Spleen (tissue), 11 donors: ENCODE results near the gene ZNF470. TPM values are rescaled to one million over a fixed set of nuclear protein-coding genes. Genes with fewer than 3 reads are reported as not detected.

Experiments
- DNase-seq: peaks from one replicate; pipeline ENCODE4 v3.0.0-alpha.2; 2020
- H3K27ac ChIP-seq, 8 donors: fragments of 200-600 bp; sonication (generic) in 7 of 8; 1 replicate in 4 of 8; 2 replicates in 4 of 8; pipeline versions ENCODE4 v1.5.0 to v1.8.0; 2016 to 2021; ENCODE audit warnings: inconsistent platforms in 4 of 8, mild to moderate bottlenecking in 4 of 8, moderate library complexity in 1 of 8
- H3K27me3 ChIP-seq, 7 donors: fragments of 200-600 bp; sonication (generic) in 6 of 7; replicated peaks in 1 of 7; 1 replicate in 4 of 7; 2 replicates in 3 of 7; pipeline versions ENCODE4 v1.5.0 to v1.8.0; 2016 to 2021; ENCODE audit warnings: inconsistent platforms in 3 of 7, mild to moderate bottlenecking in 1 of 7
- H3K36me3 ChIP-seq, 6 donors: fragments of 200-600 bp; sonication (generic) in 5 of 6; 1 replicate in 4 of 6; 2 replicates in 2 of 6; pipeline versions ENCODE4 v1.5.0 to v1.8.0; 2016 to 2021; ENCODE audit warnings: inconsistent platforms in 2 of 6
- H3K4me1 ChIP-seq, 6 donors: fragments of 200-600 bp; sonication (generic) in 5 of 6; 1 replicate in 3 of 6; 2 replicates in 3 of 6; pipeline versions ENCODE4 v1.5.0 to v1.8.0; 2016 to 2021; ENCODE audit warnings: inconsistent platforms in 3 of 6
- H3K4me3 ChIP-seq, 8 donors: fragments of 200-600 bp; sonication (generic) in 7 of 8; 1 replicate in 4 of 8; 2 replicates in 4 of 8; pipeline versions ENCODE4 v1.5.0 to v1.8.0; 2016 to 2021; ENCODE audit warnings: inconsistent platforms in 4 of 8, mild to moderate bottlenecking in 4 of 8, moderate library complexity in 2 of 8
- H3K9me3 ChIP-seq, 8 donors: fragments of 200-600 bp; sonication (generic) in 7 of 8; 1 replicate in 4 of 8; 2 replicates in 4 of 8; pipeline versions ENCODE4 v1.5.0 to v1.8.0; 2016 to 2021; ENCODE audit warnings: inconsistent platforms in 4 of 8
- POLR2A ChIP-seq, 3 donors: fragments of 450-650 bp; IDR thresholded peaks; one replicate each; pipeline ENCODE4 v1.5.1; 2017; ENCODE audit warnings: antibody characterized with exemption in 3 of 3, mild to moderate bottlenecking in 1 of 3
- POLR2AphosphoS5 ChIP-seq, 3 donors: sonication (generic); formaldehyde crosslinking; IDR thresholded peaks; one replicate each; pipeline ENCODE4 v1.5.1; 2017; ENCODE audit warnings: antibody characterized with exemption in 3 of 3
- WGBS, 5 donors: extraction: QIAGEN DNeasy Blood & Tissue Kit in 3 of 5; methylation state at CpG; one replicate each; pipeline versions ENCODE4 v1.1.5 to v1.1.7; 2013 to 2018; 5-methylcytosine and 5-hydroxymethylcytosine counted together
- intact Hi-C: fragments of 100-400 bp; cut with DNase I; formaldehyde crosslinking; loops from one replicate; pipeline ENCODE4 v1.15.0; 2023; ENCODE audit warnings: low total_unique reads
- polyA plus RNA-seq, 3 donors: library from polyadenylated mRNA; stranded (reverse); fragments of 200-250 nt; gene quantifications; one replicate each; pipeline ENCODE4 v1.2.1, GENCODE V29; 2013
- total RNA-seq, 7 donors: library from RNA; depleted of rRNA in 3 of 7; stranded (reverse); fragments of >200 nt in 3 of 7; fragmentation: NEBNext Ultra II Directional in 4 of 7; extraction: Animal tissue kit (Norgen Biotek cat#: 25700) in 4 of 7; gene quantifications; one replicate each; pipeline versions ENCODE4 v1.1.0 to v1.2.1, GENCODE V29; 2016 to 2021
- TF ChIP-seq, protein P1 (sequence below), 11 experiments: fragments of 200-600 bp in 7 of 11; fragments of 450-650 bp in 4 of 11; sonication (generic) in 4 of 11; IDR thresholded peaks in 8 of 11; conservative IDR thresholded peaks in 3 of 11; 1 replicate in 7 of 11; 2 replicates in 4 of 11; pipeline versions ENCODE4 v1.4.0 to v1.8.0; 2016 to 2021; ENCODE audit warnings: antibody characterized with exemption in 11 of 11, inconsistent platforms in 4 of 11, mild to moderate bottlenecking in 1 of 11
- donor health status: healthy with polysubstance abuse.
- donor health status: DM: no; HTN: no; CAD: no; lungs with moderate emphysema.
- donor health status: DM: no; HTN: no; CAD: no.
- donor health status: Bipolar disorder and iron deficiency.
- donor health status: healthy.
- donor health status: DM: no; HTN: no; CAD: no.
- donor health status: DM: yes; HTN: yes; CAD: no.

Gene ZNF470
- total and polyA plus RNA-seq, 10 donors, result 2.5 to 6.1 (median 3.7) TPM

DNA sequence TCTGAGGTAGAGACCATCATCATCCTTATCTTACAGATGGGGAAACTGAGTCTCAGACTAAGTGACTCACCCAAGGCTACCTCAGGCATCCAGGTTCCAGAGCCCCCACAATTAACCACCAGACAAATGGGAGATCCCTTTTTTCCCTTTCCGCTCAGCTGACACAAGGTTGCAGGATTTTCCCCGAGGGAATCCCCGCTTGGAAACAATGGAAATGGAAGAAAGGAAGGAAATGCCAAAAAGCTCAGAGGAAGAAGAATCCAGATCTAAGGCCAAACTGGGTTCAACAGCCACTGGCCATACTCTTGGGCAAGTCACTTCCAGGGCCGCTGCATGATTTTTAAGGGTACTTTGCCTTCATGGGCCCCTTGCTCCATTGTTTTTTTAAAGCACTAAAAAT is 29.4 kb downstream of the ZNF470 start:
- DNase-seq, result no peak
- Histone ChIP-seq H3K4me3 (peak overlapping the region in 1 of 8 donors; percentile 98), H3K36me3 (peaks cover 0 to 35% (median 10%) of the 10 kb centered on the region in 6 donors), H3K9me3 (peaks cover 0 to 55% (median 42%) of the 10 kb centered on the region in 8 donors), H3K27me3 (no peaks in the 10 kb centered on the region), H3K4me1 (peaks cover 0 to 25% (median 12%) of the 10 kb centered on the region in 6 donors), H3K27ac (peak overlapping the region in 3 of 8 donors; percentile 31 to 43 (median 32))
- intact Hi-C loops, result no loop called here
- TF ChIP-seq, protein P1, sequence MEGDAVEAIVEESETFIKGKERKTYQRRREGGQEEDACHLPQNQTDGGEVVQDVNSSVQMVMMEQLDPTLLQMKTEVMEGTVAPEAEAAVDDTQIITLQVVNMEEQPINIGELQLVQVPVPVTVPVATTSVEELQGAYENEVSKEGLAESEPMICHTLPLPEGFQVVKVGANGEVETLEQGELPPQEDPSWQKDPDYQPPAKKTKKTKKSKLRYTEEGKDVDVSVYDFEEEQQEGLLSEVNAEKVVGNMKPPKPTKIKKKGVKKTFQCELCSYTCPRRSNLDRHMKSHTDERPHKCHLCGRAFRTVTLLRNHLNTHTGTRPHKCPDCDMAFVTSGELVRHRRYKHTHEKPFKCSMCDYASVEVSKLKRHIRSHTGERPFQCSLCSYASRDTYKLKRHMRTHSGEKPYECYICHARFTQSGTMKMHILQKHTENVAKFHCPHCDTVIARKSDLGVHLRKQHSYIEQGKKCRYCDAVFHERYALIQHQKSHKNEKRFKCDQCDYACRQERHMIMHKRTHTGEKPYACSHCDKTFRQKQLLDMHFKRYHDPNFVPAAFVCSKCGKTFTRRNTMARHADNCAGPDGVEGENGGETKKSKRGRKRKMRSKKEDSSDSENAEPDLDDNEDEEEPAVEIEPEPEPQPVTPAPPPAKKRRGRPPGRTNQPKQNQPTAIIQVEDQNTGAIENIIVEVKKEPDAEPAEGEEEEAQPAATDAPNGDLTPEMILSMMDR (IDR thresholded peaks at IDR 0.05 in 8 of 11, conservative IDR thresholded peaks at IDR 0.05 in 3 of 11), result no peak
- TF ChIP-seq POLR2AphosphoS5 (IDR thresholded peaks at IDR 0.05), result no peak
- no peak for TF ChIP-seq POLR2A (IDR thresholded peaks at IDR 0.05)
- 56 to 76% (median 66%) methylated on average over 4 of the region's 4 CpGs for WGBS, 5 donors

DNA sequence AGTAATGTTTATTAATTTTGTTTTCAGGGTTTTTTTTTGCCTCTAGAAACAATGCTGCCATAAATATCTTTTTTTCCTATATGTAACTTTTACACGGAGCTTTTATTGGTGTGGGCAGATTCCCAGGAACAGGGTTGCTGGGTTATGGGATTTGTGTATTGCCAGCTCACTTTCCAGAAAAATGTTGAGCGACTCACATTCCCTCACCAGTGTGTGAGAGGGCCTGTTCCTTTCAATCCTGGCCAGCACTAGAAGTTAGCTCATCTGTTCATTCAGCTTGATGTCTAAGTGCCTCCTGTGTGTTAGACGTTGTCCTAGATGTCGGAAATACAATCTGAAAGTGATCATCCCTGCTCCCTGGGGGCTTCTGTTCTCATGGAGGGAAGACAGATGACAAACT is 30.4 kb downstream of the ZNF470 start:
- WGBS, 5 donors, result 94 to 98% (median 96%) methylated on average over 4 of the region's 4 CpGs
- H3K4me3 ChIP-seq, result no peak overlapping the region
- H3K36me3 ChIP-seq, result peaks cover 0 to 45% (median 16%) of the 10 kb centered on the region in 6 donors
- no peak overlapping the region for H3K27ac ChIP-seq
- peaks cover 0 to 25% (median 12%) of the 10 kb centered on the region in 6 donors for H3K4me1 ChIP-seq
- peaks cover 0 to 55% (median 46%) of the 10 kb centered on the region in 8 donors for H3K9me3 ChIP-seq
- TF ChIP-seq, protein P1 (IDR thresholded peaks at IDR 0.05 in 8 of 11, conservative IDR thresholded peaks at IDR 0.05 in 3 of 11), result no peak
- TF ChIP-seq POLR2AphosphoS5 (IDR thresholded peaks at IDR 0.05) (no peak), POLR2A (IDR thresholded peaks at IDR 0.05) (no peak)
- H3K27me3 ChIP-seq, result no peaks in the 10 kb centered on the region
- intact Hi-C loops, result no loop called here
- DNase-seq, result no peak

DNA sequence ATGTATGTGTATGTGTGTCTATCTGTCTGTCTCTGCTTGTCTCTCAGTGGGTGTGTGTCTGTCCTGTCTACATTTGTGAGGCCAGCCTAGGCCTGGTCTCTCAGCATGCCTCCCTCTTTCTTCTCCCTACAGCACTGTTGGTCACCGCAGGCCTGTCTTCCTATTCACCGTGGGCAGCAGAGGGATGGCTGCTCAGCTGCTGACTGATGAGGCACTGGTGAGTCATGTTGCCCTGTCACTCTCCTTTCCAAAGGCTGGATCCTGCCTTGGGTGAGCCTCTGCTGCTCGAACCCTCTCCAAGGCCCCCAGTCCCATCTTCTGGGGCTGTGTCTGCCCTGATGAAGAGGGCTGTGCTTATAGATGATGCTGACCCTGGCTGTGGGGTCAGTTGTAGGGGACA is 34.1 kb downstream of the ZNF470 start:
- intact Hi-C loops, result no loop called here
- WGBS, 5 donors, result 85 to 99% (median 92%) methylated on average over 2 to 3 of the region's 3 CpGs
- TF ChIP-seq POLR2A (IDR thresholded peaks at IDR 0.05) (no peak), POLR2AphosphoS5 (IDR thresholded peaks at IDR 0.05) (no peak)
- TF ChIP-seq, protein P1 (IDR thresholded peaks at IDR 0.05 in 8 of 11, conservative IDR thresholded peaks at IDR 0.05 in 3 of 11), result no peak
- Histone ChIP-seq H3K27me3 (no peaks in the 10 kb centered on the region), H3K4me1 (peaks cover 0 to 8% (median 4%) of the 10 kb centered on the region in 6 donors), H3K9me3 (peaks cover 11 to 86% (median 79%) of the 10 kb centered on the region in 8 donors), H3K36me3 (peaks cover 0 to 82% (median 26%) of the 10 kb centered on the region in 6 donors), H3K27ac (no peak overlapping the region), H3K4me3 (no peak overlapping the region)
- DNase-seq, result no peak

DNA sequence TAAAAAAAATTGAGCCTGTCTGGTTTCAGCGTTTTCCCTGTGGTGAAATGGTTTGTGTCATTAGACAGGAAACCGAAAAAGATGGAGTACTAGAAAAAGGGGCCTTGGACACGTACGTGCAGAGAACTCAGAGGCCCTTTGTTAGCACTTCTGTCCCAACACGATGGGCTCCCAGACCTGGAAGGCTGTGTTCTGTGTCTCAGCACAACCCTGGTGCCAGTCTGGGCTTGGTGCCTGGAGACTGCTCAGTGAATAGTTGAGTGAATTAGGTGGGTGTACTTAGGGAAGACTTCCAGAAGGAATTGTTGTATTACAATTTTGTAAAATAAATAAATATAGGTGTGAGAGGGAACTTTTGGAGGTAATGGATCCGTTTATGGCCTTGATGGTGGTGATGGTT is 36.6 kb downstream of the ZNF470 start:
- TF ChIP-seq, protein P1 (IDR thresholded peaks at IDR 0.05 in 8 of 11, conservative IDR thresholded peaks at IDR 0.05 in 3 of 11), result no peak
- no peak for TF ChIP-seq POLR2AphosphoS5 (IDR thresholded peaks at IDR 0.05)
- no peak for TF ChIP-seq POLR2A (IDR thresholded peaks at IDR 0.05)
- intact Hi-C loops, result no loop called here

More for the DNA sequence above, 36.6 kb downstream of the ZNF470 start:
- Histone ChIP-seq H3K4me1 (no peaks in the 10 kb centered on the region), H3K4me3 (no peak overlapping the region), H3K27ac (no peak overlapping the region), H3K36me3 (peaks cover 0 to 88% (median 26%) of the 10 kb centered on the region in 6 donors), H3K9me3 (peaks cover 11 to 96% (median 91%) of the 10 kb centered on the region in 8 donors), H3K27me3 (no peaks in the 10 kb centered on the region)
- WGBS, 5 donors, result 79 to 88% (median 82%) methylated on average over 6 of the region's 6 CpGs
- no peak for DNase-seq
